Glutamatergic neuron (in vitro differentiated cells): ENCODE measurements around the gene CACNA1G. TPM values are rescaled to one million over a fixed set of nuclear protein-coding genes. Genes with fewer than 3 reads are reported as not detected.

Experiments used
- DNase-seq: peaks from one replicate; pipeline ENCODE4 v3.0.0; 2022
- H3K27ac Mint-ChIP-seq: one replicate; pipeline ENCODE4 v1.8.0; 2020; ENCODE audit warnings: mild to moderate bottlenecking, mixed read lengths, inconsistent platforms; ENCODE audit not compliant: unreplicated experiment
- H3K27me3 Mint-ChIP-seq: one replicate; pipeline ENCODE4 v1.8.0; 2020; ENCODE audit warnings: mild to moderate bottlenecking, moderate library complexity, mixed read lengths, inconsistent platforms; ENCODE audit not compliant: unreplicated experiment
- H3K36me3 Mint-ChIP-seq: one replicate; pipeline ENCODE4 v1.8.0; 2020; ENCODE audit warnings: mild to moderate bottlenecking, mixed read lengths, inconsistent platforms; ENCODE audit not compliant: unreplicated experiment
- H3K4me1 Mint-ChIP-seq: one replicate; pipeline ENCODE4 v1.8.0; 2020; ENCODE audit warnings: mild to moderate bottlenecking, low read depth, mixed read lengths, inconsistent platforms; ENCODE audit not compliant: unreplicated experiment
- H3K4me3 Mint-ChIP-seq: one replicate; pipeline ENCODE4 v1.8.0; 2020; ENCODE audit warnings: mild to moderate bottlenecking, mixed read lengths, inconsistent platforms; ENCODE audit not compliant: unreplicated experiment
- H3K9me3 Mint-ChIP-seq: one replicate; pipeline ENCODE4 v1.8.0; 2020; ENCODE audit warnings: mild to moderate bottlenecking, moderate library complexity, mixed read lengths, inconsistent platforms; ENCODE audit not compliant: unreplicated experiment
- CTCF ChIP-seq: fragments of 200-600 bp; sonication (generic); IDR thresholded peaks from one replicate; pipeline ENCODE4 v1.5.0; 2021; ENCODE audit not compliant: partially characterized antibody, unreplicated experiment
- total RNA-seq: library from RNA; stranded (reverse); fragmentation: NEBNext Ultra II Directional; extraction: Animal tissue kit (Norgen Biotek cat#: 25700); gene quantifications from one replicate; pipeline ENCODE4 v1.2.1, GENCODE V29; 2021; ENCODE audit not compliant: unreplicated experiment

CACNA1G gene
- total RNA-seq, 1 donor from 2014 or later, result 2.2 TPM

GRCh38 chr17:50596191-50597037 is 35.9 kb downstream of the CACNA1G start:
- peak; percentile 71 for DNase-seq
- no peak overlapping the region for H3K4me3 Mint-ChIP-seq
- H3K9me3 Mint-ChIP-seq, result peaks cover 2% of the 10 kb centered on the region
- TF ChIP-seq CTCF, result peak; percentile 66
- H3K36me3 Mint-ChIP-seq, result no peaks in the 10 kb centered on the region
- no peak overlapping the region for H3K27ac Mint-ChIP-seq
- H3K27me3 Mint-ChIP-seq, result peaks cover 9% of the 10 kb centered on the region
- peaks cover 25% of the 10 kb centered on the region for H3K4me1 Mint-ChIP-seq

- Mint-ChIP-seq H3K4me3 (no peak overlapping the region), H3K36me3 (no peaks in the 10 kb centered on the region), H3K27ac (no peak overlapping the region), H3K4me1 (peaks cover 29% of the 10 kb centered on the region), H3K9me3 (peaks cover 8% of the 10 kb centered on the region), H3K27me3 (peaks cover 7% of the 10 kb centered on the region)
- TF ChIP-seq CTCF, result no peak
- DNase-seq, result no peak
Measured at GRCh38 chr17:50598487-50598886, 38.0 kb downstream of the CACNA1G start.

- H3K4me3 Mint-ChIP-seq, result no peak overlapping the region
- H3K27ac Mint-ChIP-seq, result no peak overlapping the region
- no peak for DNase-seq
- TF ChIP-seq CTCF, result no peak
- H3K9me3 Mint-ChIP-seq, result peaks cover 6% of the 10 kb centered on the region
- H3K36me3 Mint-ChIP-seq, result no peaks in the 10 kb centered on the region
- peaks cover 8% of the 10 kb centered on the region for H3K27me3 Mint-ChIP-seq
- H3K4me1 Mint-ChIP-seq, result peaks cover 21% of the 10 kb centered on the region
Measured at GRCh38 chr17:50599606-50600005, 39.1 kb downstream of the CACNA1G start.

- Mint-ChIP-seq H3K9me3 (peaks cover 6% of the 10 kb centered on the region), H3K4me1 (peaks cover 22% of the 10 kb centered on the region), H3K36me3 (no peaks in the 10 kb centered on the region), H3K4me3 (peak overlapping the region; percentile 10), H3K27me3 (peaks cover 11% of the 10 kb centered on the region), H3K27ac (no peak overlapping the region)
- no peak for TF ChIP-seq CTCF
- DNase-seq, result no peak
Measured at GRCh38 chr17:50601823-50602375, 41.4 kb downstream of the CACNA1G start.

GRCh38 chr17:50602836-50603235 is 42.3 kb downstream of the CACNA1G start:
- no peak overlapping the region for H3K4me3 Mint-ChIP-seq
- no peak for DNase-seq
- peaks cover 24% of the 10 kb centered on the region for H3K4me1 Mint-ChIP-seq
- TF ChIP-seq CTCF, result no peak
- no peaks in the 10 kb centered on the region for H3K36me3 Mint-ChIP-seq
- peaks cover 11% of the 10 kb centered on the region for H3K27me3 Mint-ChIP-seq
- no peak overlapping the region for H3K27ac Mint-ChIP-seq
- H3K9me3 Mint-ChIP-seq, result peaks cover 6% of the 10 kb centered on the region
